HCT116 (cell line): Measurements from ENCODE around the gene NANOS1. TPM values are rescaled to one million over a fixed set of nuclear protein-coding genes. Genes with fewer than 3 reads are reported as not detected.

Source experiments
- ATAC-seq: fragments of 200-7000 bp; cut with Tn5 transposase; 2 replicates; pipeline ENCODE4 v1.9.1; 2020; ENCODE audit warnings: mild to moderate bottlenecking, moderate library complexity
- BruUV-seq: library from RNA; stranded (reverse); fragments of 400-500 nt; replicated peaks from 2 replicates; lab custom pipeline; 2021; lab: Mats Ljungman, UMichigan
- CTCF ChIA-PET: fragments of 300-600 bp; sonication (Branson Sonifier 250); formaldehyde crosslinking; loops from one replicate; lab custom pipeline; 2021; ENCODE audit warnings: antibody characterized with exemption; lab: Charles Lee
- POLR2A ChIA-PET: fragments of 300-600, 350-600 bp; sonication (Branson Sonifier 250); formaldehyde crosslinking; loops from one replicate; lab custom pipeline; 2021; ENCODE audit warnings: antibody characterized with exemption; lab: Charles Lee
- RAD21 ChIA-PET, 2 experiments: fragments of 300-600 bp; sonication (Branson Sonifier 250); formaldehyde crosslinking; loops; one replicate each; lab custom pipeline; 2023; ENCODE audit warnings: low total read pairs in 2 of 2; ENCODE audit not compliant: uncharacterized antibody in 2 of 2, unreplicated experiment in 2 of 2, low non-redundant PET in 1 of 2; lab: Charles Lee
- DNase-seq: peaks from one replicate; pipeline ENCODE4 v3.0.0-alpha.2; 2010; ENCODE audit warnings: low read depth, low spot score
- H2AFZ ChIP-seq: fragments of 200-600 bp; shearing (Covaris generic), sonication (generic); 2 replicates; pipeline ENCODE4 v1.6.1; 2017; ENCODE audit warnings: low read depth, mixed run types, mixed read lengths, antibody characterized with exemption, low read length; ENCODE audit not compliant: poor library complexity, severe bottlenecking
- H3K27ac ChIP-seq: 2 replicates; pipeline ENCODE4 v1.5.1; 2012; ENCODE audit warnings: low read depth, low read length
- H3K27me3 ChIP-seq: fragments of 200-600 bp; sonication (generic); 2 replicates; pipeline ENCODE4 v1.6.1; 2016; ENCODE audit warnings: mixed run types, low read length, mixed read lengths; ENCODE audit not compliant: insufficient read depth
- H3K36me3 ChIP-seq, 2 experiments: fragments of 200-500 bp in 1 of 2; fragments of 200-600 bp in 1 of 2; sonication (Bioruptor generic) in 1 of 2; sonication (generic) in 1 of 2; 2 replicates each; pipeline versions ENCODE4 v1.5.1 to v1.6.1; 2014 to 2016; ENCODE audit warnings: low read length in 2 of 2, inconsistent platforms in 1 of 2, mixed read lengths in 1 of 2, mixed run types in 1 of 2; ENCODE audit not compliant: insufficient read depth in 2 of 2, control insufficient read depth in 1 of 2
- H3K4me1 ChIP-seq, 2 experiments: fragments of 200-600 bp in 1 of 2; sonication (generic) in 1 of 2; 2 replicates each; pipeline versions ENCODE4 v1.5.1 to v1.6.1; 2012 to 2017; ENCODE audit warnings: low read length in 2 of 2, inconsistent platforms in 1 of 2, mild to moderate bottlenecking in 1 of 2, mixed read lengths in 1 of 2, mixed run types in 1 of 2, moderate library complexity in 1 of 2; ENCODE audit not compliant: insufficient read depth in 2 of 2, control insufficient read depth in 1 of 2
- H3K4me2 ChIP-seq: fragments of 200-600 bp; sonication (generic); 2 replicates; pipeline ENCODE4 v1.6.1; 2017; ENCODE audit warnings: mixed run types, low read length, mixed read lengths
- H3K4me3 ChIP-seq, 2 experiments: fragments of 200-600 bp in 1 of 2; sonication (generic) in 1 of 2; replicated peaks in 1 of 2; 2 replicates each; pipeline ENCODE4 v1.5.1; 2011 to 2016; ENCODE audit warnings: low read length in 2 of 2, control low read depth in 1 of 2, low read depth in 1 of 2, mild to moderate bottlenecking in 1 of 2, mixed read lengths in 1 of 2, mixed run types in 1 of 2
- H3K79me2 ChIP-seq: fragments of 200-600 bp; sonication (generic); 2 replicates; pipeline ENCODE4 v1.6.1; 2017; ENCODE audit warnings: mild to moderate bottlenecking, mixed run types, low read length, moderate library complexity, mixed read lengths; ENCODE audit not compliant: insufficient read depth
- H3K9ac ChIP-seq: fragments of 200-600 bp; sonication (generic); 2 replicates; pipeline ENCODE4 v1.6.1; 2016; ENCODE audit warnings: low read length, mixed read lengths
- H3K9me2 ChIP-seq: fragments of 200-600 bp; sonication (generic), shearing (Covaris generic); 2 replicates; pipeline ENCODE4 v1.6.1; 2017; ENCODE audit warnings: mixed run types, mild to moderate bottlenecking, moderate library complexity; ENCODE audit not compliant: insufficient read depth
- H3K9me3 ChIP-seq, 2 experiments: fragments of 200-500 bp in 1 of 2; fragments of 200-600 bp in 1 of 2; sonication (Bioruptor generic) in 1 of 2; sonication (generic) in 1 of 2; 2 replicates each; pipeline ENCODE4 v1.6.1; 2014 to 2017; ENCODE audit warnings: low read length in 2 of 2, mixed read lengths in 2 of 2, inconsistent platforms in 1 of 2, low read depth in 1 of 2, mild to moderate bottlenecking in 1 of 2, mixed run types in 1 of 2, moderate library complexity in 1 of 2; ENCODE audit not compliant: control insufficient read depth in 1 of 2, insufficient read depth in 1 of 2
- H4K20me1 ChIP-seq: fragments of 200-600 bp; sonication (generic), shearing (Covaris generic); 2 replicates; pipeline ENCODE4 v1.6.1; 2017; ENCODE audit warnings: mixed run types, mild to moderate bottlenecking, moderate library complexity; ENCODE audit not compliant: insufficient read depth
- EZH2 ChIP-seq: fragments of 200-600 bp; sonication (generic); IDR thresholded peaks from 2 replicates; pipeline ENCODE4 v1.6.1; 2017; ENCODE audit warnings: antibody characterized with exemption, mixed run types
- YY1 ChIP-seq: IDR thresholded peaks from 2 replicates; pipeline ENCODE4 v1.6.1; 2011; ENCODE audit warnings: low read length, low read depth, moderate library complexity, mild to moderate bottlenecking; ENCODE audit not compliant: insufficient replicate concordance; ENCODE audit errors: extremely low read depth
- intact Hi-C: fragments of 100-400 bp; cut with micrococcal nuclease; formaldehyde crosslinking; loops from 2 replicates; pipeline ENCODE4 v1.10.0; 2022
- total RNA-seq: library from RNA; stranded (reverse); gene quantifications from one replicate; pipeline ENCODE4 v1.2.1, GENCODE V29; 2021; ENCODE audit not compliant: unreplicated experiment
- TF ChIP-seq, protein P1 (sequence below): IDR thresholded peaks from 2 replicates; pipeline ENCODE4 v1.6.1; 2011; ENCODE audit warnings: mild to moderate bottlenecking, low read length, moderate library complexity; ENCODE audit not compliant: insufficient replicate concordance; ENCODE audit errors: extremely low read depth
- TF ChIP-seq, protein P2 (sequence below), 3 experiments: fragments of 200-600 bp in 1 of 3; sonication (generic) in 1 of 3; IDR thresholded peaks in 2 of 3; conservative IDR thresholded peaks in 1 of 3; 2 replicates each; pipeline ENCODE4 v1.5.1; 2012 to 2017; ENCODE audit warnings: low read depth in 2 of 3, low read length in 2 of 3, antibody characterized with exemption in 1 of 3, borderline replicate concordance in 1 of 3, control low read depth in 1 of 3, mild to moderate bottlenecking in 1 of 3, mixed read lengths in 1 of 3, mixed run types in 1 of 3, moderate library complexity in 1 of 3; ENCODE audit not compliant: insufficient read depth in 1 of 3

NANOS1 gene
- total RNA-seq, 1 experiment from 2014 or later: 1.5 TPM

DNA sequence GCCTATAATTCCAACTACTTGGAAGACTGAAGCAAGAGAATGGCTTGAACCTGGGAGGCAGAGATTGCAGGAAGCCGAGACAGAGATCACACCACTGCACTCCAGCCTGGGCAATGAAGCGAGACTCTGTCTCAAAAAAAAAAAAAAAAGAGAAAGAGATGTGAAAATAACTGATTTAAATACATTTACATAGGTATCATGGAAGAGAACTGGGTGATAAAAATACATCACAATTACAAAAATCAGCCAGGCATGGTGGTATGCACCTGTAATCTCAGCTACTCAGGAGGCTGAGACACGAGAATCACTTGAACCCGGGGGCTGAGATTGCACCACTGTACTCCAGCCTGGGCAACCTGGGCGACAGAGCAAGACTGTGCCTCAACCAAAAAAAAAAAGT, 19.8 kb downstream of the NANOS1 start:
- POLR2A ChIA-PET: no interaction called here
- RAD21 ChIA-PET: no interaction called here
- Histone ChIP-seq H2AFZ (no peak overlapping the region), H3K79me2 (peaks cover 100% of the 10 kb centered on the region), H3K27ac (no peak overlapping the region), H3K27me3 (no peaks in the 10 kb centered on the region), H3K9ac (no peak overlapping the region), H3K9me2 (no peaks in the 10 kb centered on the region), H3K4me1 (no peaks in the 10 kb centered on the region), H3K9me3 (no peaks in the 10 kb centered on the region), H4K20me1 (peaks cover 55% of the 10 kb centered on the region; the same call in 1 of the 2 replicates), H3K36me3 (peaks cover 83 to 97% of the 10 kb centered on the region in 2 experiments), H3K4me3 (no peak overlapping the region), H3K4me2 (no peak overlapping the region)
- intact Hi-C loops: no loop called here
- TF ChIP-seq, protein P1, sequence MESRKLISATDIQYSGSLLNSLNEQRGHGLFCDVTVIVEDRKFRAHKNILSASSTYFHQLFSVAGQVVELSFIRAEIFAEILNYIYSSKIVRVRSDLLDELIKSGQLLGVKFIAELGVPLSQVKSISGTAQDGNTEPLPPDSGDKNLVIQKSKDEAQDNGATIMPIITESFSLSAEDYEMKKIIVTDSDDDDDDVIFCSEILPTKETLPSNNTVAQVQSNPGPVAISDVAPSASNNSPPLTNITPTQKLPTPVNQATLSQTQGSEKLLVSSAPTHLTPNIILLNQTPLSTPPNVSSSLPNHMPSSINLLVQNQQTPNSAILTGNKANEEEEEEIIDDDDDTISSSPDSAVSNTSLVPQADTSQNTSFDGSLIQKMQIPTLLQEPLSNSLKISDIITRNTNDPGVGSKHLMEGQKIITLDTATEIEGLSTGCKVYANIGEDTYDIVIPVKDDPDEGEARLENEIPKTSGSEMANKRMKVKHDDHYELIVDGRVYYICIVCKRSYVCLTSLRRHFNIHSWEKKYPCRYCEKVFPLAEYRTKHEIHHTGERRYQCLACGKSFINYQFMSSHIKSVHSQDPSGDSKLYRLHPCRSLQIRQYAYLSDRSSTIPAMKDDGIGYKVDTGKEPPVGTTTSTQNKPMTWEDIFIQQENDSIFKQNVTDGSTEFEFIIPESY: no peak
- TF ChIP-seq EZH2 (no peak), YY1 (no peak)
- TF ChIP-seq, protein P2, sequence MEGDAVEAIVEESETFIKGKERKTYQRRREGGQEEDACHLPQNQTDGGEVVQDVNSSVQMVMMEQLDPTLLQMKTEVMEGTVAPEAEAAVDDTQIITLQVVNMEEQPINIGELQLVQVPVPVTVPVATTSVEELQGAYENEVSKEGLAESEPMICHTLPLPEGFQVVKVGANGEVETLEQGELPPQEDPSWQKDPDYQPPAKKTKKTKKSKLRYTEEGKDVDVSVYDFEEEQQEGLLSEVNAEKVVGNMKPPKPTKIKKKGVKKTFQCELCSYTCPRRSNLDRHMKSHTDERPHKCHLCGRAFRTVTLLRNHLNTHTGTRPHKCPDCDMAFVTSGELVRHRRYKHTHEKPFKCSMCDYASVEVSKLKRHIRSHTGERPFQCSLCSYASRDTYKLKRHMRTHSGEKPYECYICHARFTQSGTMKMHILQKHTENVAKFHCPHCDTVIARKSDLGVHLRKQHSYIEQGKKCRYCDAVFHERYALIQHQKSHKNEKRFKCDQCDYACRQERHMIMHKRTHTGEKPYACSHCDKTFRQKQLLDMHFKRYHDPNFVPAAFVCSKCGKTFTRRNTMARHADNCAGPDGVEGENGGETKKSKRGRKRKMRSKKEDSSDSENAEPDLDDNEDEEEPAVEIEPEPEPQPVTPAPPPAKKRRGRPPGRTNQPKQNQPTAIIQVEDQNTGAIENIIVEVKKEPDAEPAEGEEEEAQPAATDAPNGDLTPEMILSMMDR (IDR thresholded peaks at IDR 0.05 in 2 of 3, conservative IDR thresholded peaks at IDR 0.05 in 1 of 3; ENCODE audit: borderline replicate concordance in 1 of 3, insufficient read depth in 1 of 3, low read depth in 2 of 3, low read length in 2 of 3): no peak
- BruUV-seq: no TSS peak
- no peak for DNase-seq
- CTCF ChIA-PET: no interaction called here
- ATAC-seq: no peak
